Cardiac muscle cell (in vitro differentiated cells and primary cell): Measurements from ENCODE around the gene IBA57. TPM values are rescaled to one million over a fixed set of nuclear protein-coding genes. Genes with fewer than 3 reads are reported as not detected.
"Not testable (repeated sequence)": the region's sequence is repeated elsewhere in the genome, so short reads cannot be mapped to it uniquely, and the experiment has no call there.

Experiments
- DNase-seq, 2 donors: peaks; one replicate each; pipeline versions ENCODE4 v3.0.0 to v3.0.0-alpha.2; 2010 to 2017; ENCODE audit warnings: low read depth in 1 of 2, low spot score in 1 of 2
- H3K27ac ChIP-seq: fragments of 200-600 bp; sonication (generic); 2 replicates; pipeline ENCODE4 v1.5.1; 2016
- H3K27me3 ChIP-seq: fragments of 200-600 bp; sonication (generic); 2 replicates; pipeline ENCODE4 v1.6.0; 2016; ENCODE audit warnings: control low read depth
- H3K36me3 ChIP-seq: fragments of 200-600 bp; sonication (generic); 2 replicates; pipeline ENCODE4 v1.5.1; 2016; ENCODE audit warnings: control low read depth
- H3K4me1 ChIP-seq: fragments of 200-600 bp; sonication (generic); 2 replicates; pipeline ENCODE4 v1.8.1; 2017; ENCODE audit warnings: low read depth, mild to moderate bottlenecking, mixed run types
- H3K4me3 ChIP-seq: fragments of 200-600 bp; sonication (generic); 2 replicates; pipeline ENCODE4 v1.5.1; 2016; ENCODE audit warnings: mild to moderate bottlenecking
- H3K9me3 ChIP-seq: fragments of 200-600 bp; sonication (generic); 2 replicates; pipeline ENCODE4 v1.5.1; 2017; ENCODE audit warnings: low read depth, mild to moderate bottlenecking, control low read depth
- polyA plus RNA-seq: library from polyadenylated mRNA; unstranded; fragments of >200 nt; fragmentation: Nextera tagmentation; extraction: Ambion mirVana; gene quantifications from 2 replicates; pipeline ENCODE4 v1.2.1, GENCODE V29; 2016
- total RNA-seq: library from RNA; depleted of rRNA; stranded (reverse); fragments of >200 nt; gene quantifications from 2 replicates; pipeline ENCODE4 v1.2.3, GENCODE V29; 2016
- TF ChIP-seq, protein P1 (sequence below): IDR thresholded peaks from 2 replicates; pipeline ENCODE4 v1.5.1; 2012; ENCODE audit warnings: low read depth, mild to moderate bottlenecking, low read length

Gene IBA57
- total and polyA plus RNA-seq, 2 experiments from 2014 or later: 5.1 to 6.4 TPM

DNA sequence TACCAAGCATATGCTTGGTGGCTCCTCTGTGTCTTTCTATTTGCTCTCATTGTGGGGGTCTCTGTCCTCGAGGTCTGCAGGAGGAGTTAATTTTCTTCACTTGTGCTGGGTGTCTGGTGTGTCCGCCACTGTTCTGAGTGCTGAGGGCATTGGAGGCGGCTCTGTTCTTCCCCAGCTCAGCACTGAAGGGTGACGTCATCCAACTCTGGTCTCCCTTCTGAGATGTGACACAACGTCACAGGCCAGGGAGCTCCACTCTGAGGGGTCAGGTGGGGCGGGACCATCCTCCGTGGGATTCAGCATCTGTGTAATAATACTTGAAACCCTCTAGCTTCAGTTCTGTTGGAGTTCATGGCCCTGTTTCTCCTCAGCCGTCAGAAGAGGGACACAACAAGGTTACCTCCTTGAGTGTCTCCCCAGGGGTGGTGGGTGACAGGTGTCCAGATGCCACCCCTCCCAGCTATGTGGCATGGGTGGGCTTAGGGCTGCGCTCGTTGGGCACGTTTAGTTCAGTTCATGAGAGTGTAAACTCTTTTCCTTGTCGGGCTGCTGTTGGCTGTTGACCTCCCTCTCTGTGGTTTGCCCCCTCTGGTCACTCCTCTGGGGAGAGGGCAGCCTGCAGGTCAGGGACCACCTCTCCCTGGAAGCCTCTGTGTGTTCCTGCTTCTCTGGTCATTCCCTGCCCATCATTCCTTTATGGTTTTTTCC is 3.1 kb downstream of the IBA57 start:
- Histone ChIP-seq H3K27ac (no peak overlapping the region), H3K4me1 (no peaks in the 10 kb centered on the region), H3K4me3 (no peak overlapping the region), H3K27me3 (no peaks in the 10 kb centered on the region), H3K9me3 (no peaks in the 10 kb centered on the region), H3K36me3 (no peaks in the 10 kb centered on the region)
- TF ChIP-seq, protein P1, sequence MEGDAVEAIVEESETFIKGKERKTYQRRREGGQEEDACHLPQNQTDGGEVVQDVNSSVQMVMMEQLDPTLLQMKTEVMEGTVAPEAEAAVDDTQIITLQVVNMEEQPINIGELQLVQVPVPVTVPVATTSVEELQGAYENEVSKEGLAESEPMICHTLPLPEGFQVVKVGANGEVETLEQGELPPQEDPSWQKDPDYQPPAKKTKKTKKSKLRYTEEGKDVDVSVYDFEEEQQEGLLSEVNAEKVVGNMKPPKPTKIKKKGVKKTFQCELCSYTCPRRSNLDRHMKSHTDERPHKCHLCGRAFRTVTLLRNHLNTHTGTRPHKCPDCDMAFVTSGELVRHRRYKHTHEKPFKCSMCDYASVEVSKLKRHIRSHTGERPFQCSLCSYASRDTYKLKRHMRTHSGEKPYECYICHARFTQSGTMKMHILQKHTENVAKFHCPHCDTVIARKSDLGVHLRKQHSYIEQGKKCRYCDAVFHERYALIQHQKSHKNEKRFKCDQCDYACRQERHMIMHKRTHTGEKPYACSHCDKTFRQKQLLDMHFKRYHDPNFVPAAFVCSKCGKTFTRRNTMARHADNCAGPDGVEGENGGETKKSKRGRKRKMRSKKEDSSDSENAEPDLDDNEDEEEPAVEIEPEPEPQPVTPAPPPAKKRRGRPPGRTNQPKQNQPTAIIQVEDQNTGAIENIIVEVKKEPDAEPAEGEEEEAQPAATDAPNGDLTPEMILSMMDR: no peak
- DNase-seq: no peak

DNA sequence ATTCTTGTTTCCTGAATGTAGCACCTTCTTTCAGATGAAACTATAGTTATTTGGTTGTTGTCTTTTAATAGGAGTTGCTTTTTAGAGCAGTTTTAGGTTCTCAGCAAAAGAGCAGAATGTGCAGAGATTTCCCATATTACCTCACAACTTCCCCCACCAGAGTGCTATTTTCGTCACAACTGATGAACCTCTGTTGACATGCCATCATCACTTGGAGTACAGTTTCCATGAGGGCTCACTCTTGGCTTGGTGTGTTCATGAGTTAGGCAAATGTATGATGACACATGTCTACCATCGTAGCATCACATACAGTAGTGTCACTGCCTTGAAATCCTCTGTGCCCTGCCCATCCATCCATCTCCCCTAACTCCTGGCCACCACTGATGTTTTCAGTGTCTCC is 3.7 kb downstream of the IBA57 start:
- Histone ChIP-seq H3K4me1 (no peaks in the 10 kb centered on the region), H3K27me3 (no peaks in the 10 kb centered on the region), H3K4me3 (no peak overlapping the region), H3K9me3 (no peaks in the 10 kb centered on the region), H3K27ac (no peak overlapping the region), H3K36me3 (no peaks in the 10 kb centered on the region)
- DNase-seq: no peak
- TF ChIP-seq, protein P1: no peak

DNA sequence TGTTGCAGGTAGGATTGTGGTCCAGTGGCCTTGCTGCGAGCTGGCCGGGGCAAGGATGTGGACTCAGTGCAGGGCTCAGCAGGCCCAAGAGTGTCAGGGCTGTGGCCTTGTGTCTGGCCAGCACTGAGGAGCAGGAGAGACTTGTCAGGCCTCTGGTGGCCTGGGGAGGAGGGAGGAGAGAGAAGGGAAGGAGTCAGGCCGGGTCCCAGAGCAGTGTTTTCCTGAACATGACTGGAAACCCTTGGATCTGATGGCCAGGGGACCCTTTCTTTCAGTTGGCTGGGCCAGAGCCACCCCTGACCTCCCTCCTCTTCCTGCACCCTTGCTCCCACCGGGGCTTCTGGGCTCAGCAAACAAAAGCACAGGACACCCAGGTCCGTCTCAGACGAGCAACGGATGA is 5.1 kb downstream of the IBA57 start:
- TF ChIP-seq, protein P1: no peak

DNA sequence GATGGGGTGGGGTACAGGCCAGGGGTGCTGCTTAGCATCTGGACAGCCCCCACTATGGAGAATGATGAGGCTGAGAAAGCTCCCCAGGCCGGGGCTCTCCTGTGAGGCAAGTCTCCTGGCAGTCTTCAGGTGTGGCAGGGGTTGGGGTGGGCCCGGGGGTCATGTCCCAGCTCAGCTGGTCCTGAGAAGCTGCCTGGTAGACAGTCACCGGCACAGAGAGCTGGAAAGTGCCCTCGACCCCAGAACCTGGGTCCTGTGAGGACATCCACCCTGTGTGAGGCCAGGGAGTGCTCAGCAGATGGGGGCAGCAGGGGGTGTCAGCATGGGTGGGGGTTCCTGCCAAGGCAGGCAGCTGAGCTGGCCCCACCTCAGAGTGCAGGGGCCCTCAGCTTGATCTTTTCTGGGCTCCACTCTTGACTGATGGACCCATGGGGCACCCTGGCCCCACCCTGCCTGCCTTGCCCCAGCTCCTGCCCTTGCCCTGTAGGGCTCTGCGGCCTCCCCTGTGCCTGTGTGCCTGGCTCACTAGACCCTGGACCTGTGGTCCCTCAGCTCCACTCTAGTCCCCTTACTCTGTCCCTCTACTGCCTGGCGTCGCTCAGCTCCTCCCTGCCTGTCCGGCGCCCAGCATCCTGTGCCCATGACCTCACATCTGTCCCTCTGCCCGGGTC is 5.8 kb downstream of the IBA57 start:
- no peaks in the 10 kb centered on the region for H3K9me3 ChIP-seq
- no peak overlapping the region for H3K27ac ChIP-seq
- H3K4me1 ChIP-seq: no peaks in the 10 kb centered on the region
- no peaks in the 10 kb centered on the region for H3K36me3 ChIP-seq
- no peak overlapping the region for H3K4me3 ChIP-seq
- TF ChIP-seq, protein P1: no peak
- no peak for DNase-seq
- H3K27me3 ChIP-seq: no peaks in the 10 kb centered on the region

More for the DNA sequence above, 5.1 kb downstream of the IBA57 start:
- Histone ChIP-seq H3K36me3 (no peaks in the 10 kb centered on the region), H3K9me3 (no peaks in the 10 kb centered on the region), H3K27ac (no peak overlapping the region), H3K4me3 (no peak overlapping the region), H3K27me3 (no peaks in the 10 kb centered on the region), H3K4me1 (no peaks in the 10 kb centered on the region)
- DNase-seq: no peak

DNA sequence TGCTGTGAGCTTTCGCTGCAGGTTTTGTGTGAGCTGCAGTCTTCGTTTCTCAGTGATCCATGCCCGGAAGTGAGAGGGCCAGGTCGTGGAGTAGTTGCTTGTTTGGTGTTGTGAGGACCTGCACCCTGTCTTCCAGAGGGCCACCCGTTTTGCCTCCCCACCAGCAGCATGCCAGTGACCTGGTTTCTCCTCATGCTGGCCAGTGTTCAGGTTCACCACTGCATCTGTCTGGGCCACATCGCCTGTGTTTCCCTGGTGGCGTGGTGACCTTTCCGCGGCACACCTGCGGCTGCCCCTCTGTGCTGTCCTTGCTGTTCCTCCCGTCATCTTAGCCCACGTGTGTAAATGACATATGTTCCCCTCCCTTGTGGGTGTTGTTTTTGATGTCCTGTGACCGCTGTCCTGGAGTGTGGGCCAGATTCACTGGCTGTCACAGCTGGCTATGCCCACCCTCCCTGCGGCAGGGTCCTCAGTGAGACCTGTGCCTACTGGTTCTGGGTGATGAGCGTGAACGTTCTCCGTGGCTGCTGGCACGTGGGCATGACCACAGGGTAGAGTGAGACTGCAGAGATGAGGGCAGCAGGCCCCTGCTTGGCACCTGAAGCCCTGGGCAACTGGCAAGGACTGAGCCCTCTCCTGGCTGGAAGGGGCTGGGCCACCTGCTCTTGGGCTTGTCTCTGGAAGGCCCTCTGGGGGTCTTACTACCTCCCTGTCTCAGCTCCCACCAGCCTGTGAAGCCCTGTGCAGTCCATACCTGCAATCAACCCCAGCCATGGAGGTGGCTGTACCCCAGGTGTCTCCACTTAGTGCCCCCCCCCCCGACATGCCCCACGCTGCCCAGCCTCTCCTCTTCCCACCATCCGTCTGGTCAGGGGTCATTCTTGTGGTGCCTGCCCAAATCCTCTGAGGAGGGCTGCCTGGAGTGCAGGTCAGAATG is 7.3 kb downstream of the IBA57 start:
- H3K4me3 ChIP-seq: no peak overlapping the region
- no peak for DNase-seq
- no peaks in the 10 kb centered on the region for H3K36me3 ChIP-seq
- H3K4me1 ChIP-seq: no peaks in the 10 kb centered on the region
- TF ChIP-seq, protein P1: no peak
- no peaks in the 10 kb centered on the region for H3K27me3 ChIP-seq
- H3K27ac ChIP-seq: no peak overlapping the region
- H3K9me3 ChIP-seq: no peaks in the 10 kb centered on the region

DNA sequence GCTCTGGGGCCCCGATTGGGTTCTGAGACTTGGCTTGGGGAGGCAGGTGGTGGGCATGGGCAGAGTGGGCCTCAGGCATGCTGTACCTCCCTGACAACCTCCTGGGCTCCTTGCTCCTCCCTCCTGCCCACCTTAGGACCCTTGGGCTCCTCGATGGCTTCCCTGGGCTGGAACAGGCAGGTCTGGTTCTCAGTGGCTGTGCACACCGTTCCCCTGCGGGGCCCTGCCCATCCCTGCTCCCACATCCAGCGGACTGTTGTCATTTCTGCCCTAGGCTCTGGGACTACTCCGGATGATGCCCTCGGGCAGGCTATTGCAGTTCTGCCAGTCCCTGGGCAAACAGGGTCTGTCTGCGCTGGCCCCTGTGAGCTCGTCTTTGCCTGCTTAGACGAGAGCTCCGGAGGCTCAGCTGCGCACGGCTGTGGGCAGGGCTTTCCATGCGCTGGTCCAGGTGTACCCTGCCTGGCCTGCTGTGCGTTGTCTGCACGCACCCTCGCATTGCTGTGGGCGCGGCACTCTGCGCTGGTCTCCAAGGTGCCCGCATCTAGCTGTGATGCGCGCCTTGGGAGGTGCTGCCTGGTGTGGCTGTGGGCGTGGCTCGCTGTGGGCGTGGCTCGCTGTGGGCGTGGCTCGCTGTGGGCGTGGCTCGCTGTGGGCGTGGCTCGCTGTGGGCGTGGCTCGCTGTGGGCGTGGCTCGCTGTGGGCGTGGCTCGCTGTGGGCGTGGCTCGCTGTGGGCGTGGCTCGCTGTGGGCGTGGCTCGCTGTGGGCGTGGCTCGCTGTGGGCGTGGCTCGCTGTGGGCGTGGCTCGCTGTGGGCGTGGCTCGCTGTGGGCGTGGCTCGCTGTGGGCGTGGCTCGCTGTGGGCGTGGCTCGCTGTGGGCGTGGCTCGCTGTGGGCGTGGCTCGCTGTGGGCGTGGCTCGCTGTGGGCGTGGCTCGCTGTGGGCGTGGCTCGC is 8.2 kb downstream of the IBA57 start:
- H3K4me1 ChIP-seq, H3K36me3 ChIP-seq, H3K27me3 ChIP-seq, H3K27ac ChIP-seq, H3K4me3 ChIP-seq, H3K9me3 ChIP-seq: not testable (repeated sequence)
- peak in 1 of 2 donors; percentile 24 for DNase-seq
